ENCODE measurements around the gene DDX10. TPM values are rescaled to one million over a fixed set of nuclear protein-coding genes. Genes with fewer than 3 reads are reported as not detected.
A peak's percentile ranks its signal among the peaks of the same experiment; 100 is the strongest.
"Not testable (repeated sequence)": the region's sequence is repeated elsewhere in the genome, so short reads cannot be mapped to it uniquely, and the experiment has no call there.

Gene DDX10
- total and polyA plus RNA-seq, 4 donors: 20.5 to 34.2 (median 24.4) TPM

DNA sequence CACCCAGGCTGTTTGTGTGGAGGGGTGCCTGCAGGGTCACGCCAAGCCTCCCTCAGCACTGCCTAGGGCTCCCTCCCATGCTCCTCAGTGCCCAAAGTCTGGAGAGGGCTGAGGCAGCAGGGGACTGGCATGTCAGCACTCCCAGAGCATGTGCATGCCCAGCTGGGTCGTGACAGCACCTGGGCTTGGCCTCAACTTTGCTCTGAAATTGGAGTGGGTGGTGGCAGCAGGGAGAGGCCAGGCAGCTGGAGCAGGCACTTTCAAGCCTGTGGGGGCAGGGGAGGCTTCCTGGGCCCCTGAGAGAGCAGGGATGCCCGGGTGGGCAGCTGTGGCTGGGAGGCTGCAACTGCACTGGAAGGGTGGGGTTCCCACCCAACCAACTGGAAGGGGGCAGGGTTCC lies 35.6 kb upstream of the DDX10 start:
- H3K9me3 ChIP-seq (ENCODE audit: control insufficient read depth, insufficient read depth, low read length): peaks cover 4% of the 10 kb centered on the region
- no peak overlapping the region for H3K4me3 ChIP-seq (ENCODE audit: low read depth, low read length)
- 100% methylated on average over 2 of the region's 3 CpGs for WGBS (ENCODE audit: insufficient coverage)
- H3K36me3 ChIP-seq (ENCODE audit: control insufficient read depth, insufficient read depth, low read length): no peaks in the 10 kb centered on the region
- no peaks in the 10 kb centered on the region for H3K4me1 ChIP-seq (ENCODE audit: control insufficient read depth, insufficient read depth, low read length)
- no peaks in the 10 kb centered on the region for H3K27me3 ChIP-seq (ENCODE audit: control insufficient read depth, insufficient read depth, low read length)
- DNase-seq (ENCODE audit: low read depth in 4 of 6, low spot score in 6 of 6): no peak
- H3K27ac ChIP-seq (ENCODE audit: low read depth, low read length): no peak overlapping the region

DNA sequence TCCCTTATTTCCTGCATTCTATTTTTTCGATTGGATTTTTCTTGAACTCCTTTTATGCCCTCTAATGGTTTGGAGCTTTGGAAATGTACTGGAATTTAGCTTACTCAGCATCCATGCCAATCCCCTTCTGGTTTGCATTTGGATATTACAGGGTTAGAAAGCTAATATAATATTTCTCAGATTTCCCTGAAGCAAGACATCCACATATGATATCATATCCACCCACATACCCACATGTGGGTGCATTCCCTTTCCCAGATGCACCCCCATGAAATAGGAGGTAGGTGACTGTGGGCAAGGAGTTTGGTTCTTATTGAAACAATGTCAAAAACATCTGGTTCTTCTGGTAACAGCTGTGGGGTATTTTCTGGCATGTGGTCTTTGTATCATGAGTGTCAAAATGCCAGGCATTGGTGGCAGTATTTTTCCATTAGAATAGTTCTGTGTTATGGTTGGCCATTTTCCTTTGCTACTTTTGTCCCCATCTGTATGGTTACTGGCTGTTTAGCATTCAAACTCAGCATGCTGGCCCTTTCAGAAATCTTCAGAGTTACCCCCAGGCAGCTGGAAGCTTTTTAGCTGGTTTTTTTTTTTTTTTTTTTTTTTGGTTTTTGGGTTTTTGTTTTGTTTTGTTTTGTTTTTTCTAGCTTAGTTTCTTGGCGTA lies 32.7 kb upstream of the DDX10 start:
- WGBS (ENCODE audit: insufficient coverage): no CpG with 5 or more reads among the region's 2 CpGs
- no peaks in the 10 kb centered on the region for H3K27me3 ChIP-seq (ENCODE audit: control insufficient read depth, insufficient read depth, low read length)
- H3K4me1 ChIP-seq (ENCODE audit: control insufficient read depth, insufficient read depth, low read length): no peaks in the 10 kb centered on the region
- peak in 1 of 6 donors; percentile 5 for DNase-seq (ENCODE audit: low read depth in 4 of 6, low spot score in 6 of 6)
- H3K9me3 ChIP-seq (ENCODE audit: control insufficient read depth, insufficient read depth, low read length): peaks cover 4% of the 10 kb centered on the region
- H3K36me3 ChIP-seq (ENCODE audit: control insufficient read depth, insufficient read depth, low read length): no peaks in the 10 kb centered on the region
- H3K4me3 ChIP-seq (ENCODE audit: low read depth, low read length): no peak overlapping the region
- no peak overlapping the region for H3K27ac ChIP-seq (ENCODE audit: low read depth, low read length)

DNA sequence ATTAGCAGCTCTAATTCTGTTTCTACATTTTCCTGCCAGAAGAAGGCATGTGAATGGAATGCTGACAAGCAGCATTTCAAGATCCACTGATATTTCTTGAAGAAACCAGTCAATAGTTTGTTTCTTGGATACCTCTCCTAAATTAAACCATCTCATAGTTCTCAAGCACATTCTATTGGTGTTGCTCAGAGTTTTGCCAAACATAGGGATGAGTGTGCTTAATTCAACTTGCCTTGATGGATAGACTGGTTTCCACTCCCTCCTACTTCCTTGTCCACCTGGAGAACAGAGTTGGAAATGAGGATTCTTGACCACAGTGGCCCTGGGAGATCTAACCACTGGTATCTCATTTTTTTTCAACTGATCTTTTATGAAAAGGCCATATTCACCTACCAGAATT lies 29.8 kb upstream of the DDX10 start:
- no peaks in the 10 kb centered on the region for H3K9me3 ChIP-seq (ENCODE audit: control insufficient read depth, insufficient read depth, low read length)
- no peak for DNase-seq (ENCODE audit: low read depth in 4 of 6, low spot score in 6 of 6)
- no peaks in the 10 kb centered on the region for H3K27me3 ChIP-seq (ENCODE audit: control insufficient read depth, insufficient read depth, low read length)
- H3K4me1 ChIP-seq (ENCODE audit: control insufficient read depth, insufficient read depth, low read length): no peaks in the 10 kb centered on the region
- H3K4me3 ChIP-seq (ENCODE audit: low read depth, low read length): no peak overlapping the region
- H3K27ac ChIP-seq (ENCODE audit: low read depth, low read length): no peak overlapping the region
- no peaks in the 10 kb centered on the region for H3K36me3 ChIP-seq (ENCODE audit: control insufficient read depth, insufficient read depth, low read length)

DNA sequence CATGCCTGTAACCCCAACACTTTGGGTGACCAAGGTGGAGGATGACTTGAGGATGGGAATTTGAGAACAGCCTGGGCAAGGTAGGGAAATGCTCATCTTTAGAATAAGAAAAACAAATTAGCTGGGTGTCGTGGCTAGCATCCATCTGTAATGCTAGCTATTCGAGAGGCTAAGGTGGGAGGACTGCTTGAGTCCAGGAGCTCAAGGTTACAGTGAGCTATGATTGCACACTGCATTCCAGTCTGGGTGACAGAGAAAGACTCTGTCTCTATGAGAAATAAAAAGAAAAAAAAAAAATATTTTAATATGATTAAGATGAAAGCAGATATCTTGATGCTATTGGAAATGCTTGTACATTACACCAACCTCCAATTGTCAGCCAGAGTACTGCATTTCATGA lies 28.6 kb upstream of the DDX10 start:
- no peaks in the 10 kb centered on the region for H3K4me1 ChIP-seq (ENCODE audit: control insufficient read depth, insufficient read depth, low read length)
- WGBS (ENCODE audit: insufficient coverage): 76% methylated on average over 2 of the region's 2 CpGs
- H3K9me3 ChIP-seq (ENCODE audit: control insufficient read depth, insufficient read depth, low read length): no peaks in the 10 kb centered on the region
- H3K27ac ChIP-seq (ENCODE audit: low read depth, low read length): no peak overlapping the region
- H3K27me3 ChIP-seq (ENCODE audit: control insufficient read depth, insufficient read depth, low read length): no peaks in the 10 kb centered on the region
- no peak overlapping the region for H3K4me3 ChIP-seq (ENCODE audit: low read depth, low read length)
- no peak for DNase-seq (ENCODE audit: low read depth in 4 of 6, low spot score in 6 of 6)
- no peaks in the 10 kb centered on the region for H3K36me3 ChIP-seq (ENCODE audit: control insufficient read depth, insufficient read depth, low read length)

DNA sequence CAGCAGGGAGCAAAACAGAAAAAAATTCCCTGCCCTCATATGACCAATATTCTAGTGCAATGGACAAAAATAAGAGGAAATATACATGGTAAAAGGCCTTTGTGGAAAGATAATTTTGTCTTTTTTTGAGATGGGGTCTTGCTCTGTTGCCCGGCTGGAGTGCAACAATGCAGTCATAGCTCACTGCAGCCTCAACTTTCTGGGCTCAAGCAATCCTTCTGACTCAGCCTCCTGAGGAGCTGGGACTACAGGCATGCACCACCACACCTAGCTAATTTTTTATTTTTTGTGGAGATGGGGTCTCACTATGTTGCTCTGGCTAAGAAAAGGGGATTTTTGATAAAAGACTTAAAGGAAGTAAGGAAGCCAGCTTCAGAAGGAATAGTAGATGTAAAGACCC lies 25.7 kb upstream of the DDX10 start:
- no peak overlapping the region for H3K27ac ChIP-seq (ENCODE audit: low read depth, low read length)
- H3K4me3 ChIP-seq (ENCODE audit: low read depth, low read length): no peak overlapping the region
- H3K36me3 ChIP-seq (ENCODE audit: control insufficient read depth, insufficient read depth, low read length): no peaks in the 10 kb centered on the region
- H3K4me1 ChIP-seq (ENCODE audit: control insufficient read depth, insufficient read depth, low read length): no peaks in the 10 kb centered on the region
- H3K27me3 ChIP-seq (ENCODE audit: control insufficient read depth, insufficient read depth, low read length): no peaks in the 10 kb centered on the region
- DNase-seq (ENCODE audit: low read depth in 4 of 6, low spot score in 6 of 6): no peak
- WGBS (ENCODE audit: insufficient coverage): no CpG with 5 or more reads among the region's 1 CpG
- H3K9me3 ChIP-seq (ENCODE audit: control insufficient read depth, insufficient read depth, low read length): no peaks in the 10 kb centered on the region

DNA sequence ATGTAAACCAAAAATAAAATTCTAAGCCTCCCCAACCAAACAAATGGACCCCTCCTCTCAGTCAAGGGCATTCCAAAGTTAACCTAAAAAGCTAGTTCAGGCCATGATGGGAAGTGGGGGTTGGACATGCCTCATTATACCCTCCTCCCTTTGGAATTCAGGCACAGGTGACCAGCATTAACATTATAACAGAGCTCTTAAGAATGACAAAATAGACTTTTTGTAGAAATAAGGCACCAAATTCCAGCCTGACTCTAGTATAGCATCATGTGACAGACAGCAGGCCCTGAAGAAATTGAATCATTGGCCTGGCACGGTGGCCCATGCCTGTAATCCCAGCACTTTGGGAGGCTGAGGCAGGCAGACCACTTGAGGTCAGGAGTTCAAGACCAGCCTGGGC lies 23.1 kb upstream of the DDX10 start:
- WGBS (ENCODE audit: insufficient coverage): 67% methylated on average over 1 of the region's 1 CpG
- H3K36me3 ChIP-seq (ENCODE audit: control insufficient read depth, insufficient read depth, low read length): not testable (repeated sequence)

DNA sequence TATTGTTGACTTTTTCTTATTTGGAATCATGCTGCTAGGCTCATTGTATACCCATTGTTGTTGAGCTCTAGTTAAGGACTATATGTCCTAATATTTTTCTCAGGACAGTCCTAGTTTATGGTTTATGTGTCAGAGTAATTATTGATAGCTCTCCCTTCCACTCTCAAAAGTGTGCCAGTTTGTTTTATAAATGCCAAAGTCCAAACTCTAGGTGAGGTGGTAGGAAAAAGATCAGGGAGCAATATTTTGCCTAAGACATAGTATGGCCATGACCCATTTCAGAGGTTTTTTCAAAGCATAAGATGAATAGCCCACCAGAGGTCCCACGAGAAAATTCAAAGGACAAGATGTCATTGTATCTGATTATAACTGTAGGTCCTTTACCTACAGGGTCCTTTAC lies 20.9 kb upstream of the DDX10 start:
- Histone ChIP-seq H3K36me3 (ENCODE audit: control insufficient read depth, insufficient read depth, low read length) (no peaks in the 10 kb centered on the region), H3K27ac (ENCODE audit: low read depth, low read length) (no peak overlapping the region), H3K9me3 (ENCODE audit: control insufficient read depth, insufficient read depth, low read length) (no peaks in the 10 kb centered on the region), H3K27me3 (ENCODE audit: control insufficient read depth, insufficient read depth, low read length) (no peaks in the 10 kb centered on the region), H3K4me1 (ENCODE audit: control insufficient read depth, insufficient read depth, low read length) (peaks cover 5% of the 10 kb centered on the region), H3K4me3 (ENCODE audit: low read depth, low read length) (no peak overlapping the region)
- WGBS (ENCODE audit: insufficient coverage): no CpG with 5 or more reads among the region's 1 CpG
- no peak for DNase-seq (ENCODE audit: low read depth in 4 of 6, low spot score in 6 of 6)

More for the DNA sequence above, 23.1 kb upstream of the DDX10 start:
- not testable (repeated sequence) for H3K4me1 ChIP-seq (ENCODE audit: control insufficient read depth, insufficient read depth, low read length); H3K27ac ChIP-seq (ENCODE audit: low read depth, low read length); H3K4me3 ChIP-seq (ENCODE audit: low read depth, low read length); H3K27me3 ChIP-seq (ENCODE audit: control insufficient read depth, insufficient read depth, low read length); DNase-seq (ENCODE audit: low read depth in 4 of 6, low spot score in 6 of 6); H3K9me3 ChIP-seq (ENCODE audit: control insufficient read depth, insufficient read depth, low read length)

DNA sequence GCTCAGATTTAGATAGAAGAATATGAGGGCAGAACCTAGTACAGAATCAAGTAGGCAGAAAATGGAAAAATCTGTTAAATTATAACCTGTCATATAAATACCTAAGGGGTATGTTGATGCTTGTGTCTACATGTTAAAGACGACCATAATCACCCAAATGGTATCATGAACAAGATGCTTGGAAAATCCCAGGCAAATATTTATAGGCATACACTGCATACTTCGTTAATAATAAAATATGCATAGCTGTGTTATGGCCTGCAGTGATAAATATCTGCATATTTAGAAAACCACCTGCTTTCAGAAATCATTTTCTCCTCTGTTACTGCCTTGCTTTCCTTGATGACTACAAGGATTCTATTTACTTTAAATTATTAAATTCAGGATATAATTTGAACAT lies 18.9 kb upstream of the DDX10 start:
- WGBS (ENCODE audit: insufficient coverage): no CpG with 5 or more reads among the region's 2 CpGs
- DNase-seq (ENCODE audit: low read depth in 4 of 6, low spot score in 6 of 6): no peak
- Histone ChIP-seq H3K4me1 (ENCODE audit: control insufficient read depth, insufficient read depth, low read length) (peaks cover 5% of the 10 kb centered on the region), H3K27ac (ENCODE audit: low read depth, low read length) (no peak overlapping the region), H3K9me3 (ENCODE audit: control insufficient read depth, insufficient read depth, low read length) (no peaks in the 10 kb centered on the region), H3K36me3 (ENCODE audit: control insufficient read depth, insufficient read depth, low read length) (no peaks in the 10 kb centered on the region), H3K4me3 (ENCODE audit: low read depth, low read length) (no peak overlapping the region), H3K27me3 (ENCODE audit: control insufficient read depth, insufficient read depth, low read length) (no peaks in the 10 kb centered on the region)

DNA sequence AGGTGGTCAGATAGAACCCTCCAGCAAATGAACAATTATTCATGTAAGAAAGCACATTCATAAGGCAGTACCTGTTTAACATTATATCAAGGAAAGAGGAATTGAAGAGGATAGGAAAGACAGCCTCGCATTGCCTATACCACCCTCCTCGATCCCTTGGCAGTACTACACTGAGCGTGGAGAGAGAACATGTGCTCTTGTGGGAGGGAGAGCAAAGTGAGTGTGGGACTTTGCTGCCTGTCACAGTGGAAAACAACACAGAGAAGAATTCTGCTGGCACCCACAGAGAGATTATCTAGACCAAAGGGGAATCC lies 17.5 kb upstream of the DDX10 start:
- peak overlapping the region; percentile 25 for H3K27ac ChIP-seq (ENCODE audit: low read depth, low read length)
- H3K4me3 ChIP-seq (ENCODE audit: low read depth, low read length): no peak overlapping the region
- no peaks in the 10 kb centered on the region for H3K36me3 ChIP-seq (ENCODE audit: control insufficient read depth, insufficient read depth, low read length)
- H3K9me3 ChIP-seq (ENCODE audit: control insufficient read depth, insufficient read depth, low read length): no peaks in the 10 kb centered on the region
- H3K4me1 ChIP-seq (ENCODE audit: control insufficient read depth, insufficient read depth, low read length): peaks cover 5% of the 10 kb centered on the region
- WGBS (ENCODE audit: insufficient coverage): 79% methylated on average over 2 of the region's 3 CpGs
- H3K27me3 ChIP-seq (ENCODE audit: control insufficient read depth, insufficient read depth, low read length): no peaks in the 10 kb centered on the region
- no peak for DNase-seq (ENCODE audit: low read depth in 4 of 6, low spot score in 6 of 6)

DNA sequence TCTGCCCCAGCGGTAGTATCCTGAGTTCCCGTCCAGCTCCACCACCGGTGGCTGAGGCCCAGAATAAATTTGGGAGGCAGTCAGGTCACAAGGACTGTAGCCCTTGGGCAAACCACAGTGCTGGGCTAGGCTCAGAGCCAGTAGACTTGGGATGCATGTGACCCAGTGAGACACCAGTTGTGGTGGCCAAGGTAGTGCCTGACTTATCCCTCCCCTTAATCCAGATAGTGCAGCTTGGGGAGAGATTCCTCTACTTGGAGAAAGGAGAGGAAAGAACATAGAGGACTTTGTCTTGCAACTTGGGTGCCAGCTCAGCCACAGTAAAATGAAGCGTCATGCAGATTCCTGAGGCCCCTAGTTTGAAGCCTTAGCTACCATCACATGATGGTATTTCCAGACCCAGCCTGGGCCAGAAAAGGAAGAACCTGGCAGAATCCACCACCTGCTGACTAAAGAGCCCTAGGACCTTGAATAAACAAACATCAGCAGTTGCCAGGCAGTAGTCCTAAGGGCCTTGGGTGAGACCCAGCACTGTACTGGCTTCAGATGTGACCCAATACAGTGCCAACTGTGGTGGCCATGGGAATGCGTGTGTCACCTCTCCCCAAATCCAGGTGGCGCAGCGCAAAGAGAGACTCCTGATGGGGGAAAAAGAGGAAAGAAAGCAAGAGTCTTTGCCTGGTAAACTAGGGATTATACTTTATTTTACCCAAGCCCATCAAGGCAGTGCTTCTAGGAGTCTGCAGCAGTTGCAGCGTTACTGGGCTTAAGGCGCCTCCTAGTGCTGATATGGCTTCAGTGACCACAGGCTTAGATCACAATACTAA lies 17.0 kb upstream of the DDX10 start:
- WGBS (ENCODE audit: insufficient coverage): 23% methylated on average over 7 of the region's 9 CpGs
- Histone ChIP-seq H3K36me3 (ENCODE audit: control insufficient read depth, insufficient read depth, low read length) (no peaks in the 10 kb centered on the region), H3K27me3 (ENCODE audit: control insufficient read depth, insufficient read depth, low read length) (no peaks in the 10 kb centered on the region), H3K4me3 (ENCODE audit: low read depth, low read length) (no peak overlapping the region), H3K9me3 (ENCODE audit: control insufficient read depth, insufficient read depth, low read length) (peaks cover under 1% of the 10 kb centered on the region), H3K4me1 (ENCODE audit: control insufficient read depth, insufficient read depth, low read length) (peaks cover 5% of the 10 kb centered on the region), H3K27ac (ENCODE audit: low read depth, low read length) (peak overlapping the region; percentile 53)
- DNase-seq (ENCODE audit: low read depth in 4 of 6, low spot score in 6 of 6): peak in 5 of 6 donors; percentile 48 to 92 (median 65)
